WTC11 (cell line): ENCODE data around the gene NOL7. TPM values are rescaled to one million over a fixed set of nuclear protein-coding genes. Genes with fewer than 3 reads are reported as not detected.

Experiments
- ATAC-seq: fragments of 200-7000 bp; cut with Tn5 transposase; 2 replicates; pipeline ENCODE4 v1.10.0; 2021; ENCODE audit warnings: mild to moderate bottlenecking, moderate library complexity
- CTCF ChIA-PET: fragments of 300-600 bp; sonication (Branson Sonifier 250); formaldehyde crosslinking; loops from one replicate; lab custom pipeline; 2021; ENCODE audit warnings: antibody characterized with exemption; lab: Charles Lee
- POLR2A ChIA-PET: fragments of 350-600 bp; sonication (Branson Sonifier 250); formaldehyde crosslinking; loops from one replicate; lab custom pipeline; 2021; ENCODE audit warnings: antibody characterized with exemption; lab: Charles Lee
- DNase-seq: peaks from one replicate; pipeline ENCODE4 v3.0.0; 2021; ENCODE audit warnings: low spot score
- H3K27ac Mint-ChIP-seq: 2 replicates; pipeline ENCODE4 v1.8.0; 2021; ENCODE audit warnings: mixed read lengths
- H3K27me3 Mint-ChIP-seq: 2 replicates; pipeline ENCODE4 v1.8.0; 2021; ENCODE audit warnings: low read depth, mild to moderate bottlenecking, moderate library complexity, mixed read lengths
- H3K36me3 Mint-ChIP-seq: 2 replicates; pipeline ENCODE4 v1.8.0; 2021; ENCODE audit warnings: mixed read lengths
- H3K4me1 Mint-ChIP-seq: 2 replicates; pipeline ENCODE4 v1.8.0; 2022; ENCODE audit warnings: mixed read lengths
- H3K4me3 Mint-ChIP-seq: 2 replicates; pipeline ENCODE4 v1.8.0; 2021; ENCODE audit warnings: mild to moderate bottlenecking, moderate library complexity, mixed read lengths
- H3K9me3 Mint-ChIP-seq: 2 replicates; pipeline ENCODE4 v1.8.0; 2021; ENCODE audit warnings: mixed read lengths
- ELF4 ChIP-seq: sonication (generic); formaldehyde crosslinking; IDR thresholded peaks from 2 replicates; pipeline ENCODE4 v1.8.1; 2022; ENCODE audit warnings: low read depth, mild to moderate bottlenecking, moderate library complexity, missing genetic modification reagents
- EMX1 ChIP-seq: fragments of 250-450 bp; sonication (Bioruptor Pico); IDR thresholded peaks from 2 replicates; pipeline ENCODE4 v1.8.0; 2021; ENCODE audit warnings: mild to moderate bottlenecking
- FOXP1 ChIP-seq: sonication (generic); formaldehyde crosslinking; IDR thresholded peaks from 2 replicates; pipeline ENCODE4 v1.8.0; 2022; ENCODE audit warnings: missing genetic modification reagents, mild to moderate bottlenecking, moderate library complexity, borderline replicate concordance
- GRHL2 ChIP-seq: fragments of 250-450 bp; sonication (Bioruptor Pico); IDR thresholded peaks from 2 replicates; pipeline ENCODE4 v1.8.0; 2022; ENCODE audit warnings: mild to moderate bottlenecking, moderate library complexity; ENCODE audit not compliant: insufficient replicate concordance, severe bottlenecking
- GTF2I ChIP-seq: fragments of 250-450 bp; sonication (Bioruptor Pico); conservative IDR thresholded peaks from 2 replicates; pipeline ENCODE4 v1.4.0; 2021; ENCODE audit warnings: mild to moderate bottlenecking
- HMGA2 ChIP-seq: fragments of 250-450 bp; sonication (Bioruptor Pico); IDR thresholded peaks from 2 replicates; pipeline ENCODE4 v1.4.0; 2021; ENCODE audit warnings: mild to moderate bottlenecking, moderate library complexity
- IRF2 ChIP-seq: sonication (generic); formaldehyde crosslinking; IDR thresholded peaks from 2 replicates; pipeline ENCODE4 v1.8.0; 2022; ENCODE audit warnings: low read depth, missing genetic modification reagents, borderline replicate concordance
- JUN ChIP-seq: sonication (generic); formaldehyde crosslinking; IDR thresholded peaks from 2 replicates; pipeline ENCODE4 v1.8.0; 2023; ENCODE audit warnings: mild to moderate bottlenecking, missing genetic modification reagents
- NR2C2 ChIP-seq: sonication (generic); formaldehyde crosslinking; IDR thresholded peaks from 2 replicates; pipeline ENCODE4 v1.8.0; 2022; ENCODE audit warnings: mild to moderate bottlenecking, missing genetic modification reagents
- OVOL2 ChIP-seq: fragments of 250-450 bp; sonication (Bioruptor Pico); IDR thresholded peaks from 2 replicates; pipeline ENCODE4 v1.9.0; 2021; ENCODE audit warnings: mild to moderate bottlenecking, borderline replicate concordance
- SP1 ChIP-seq: sonication (generic); formaldehyde crosslinking; conservative IDR thresholded peaks from 2 replicates; pipeline ENCODE4 v1.8.1; 2022; ENCODE audit warnings: missing genetic modification reagents
- TCF7 ChIP-seq: sonication (generic); formaldehyde crosslinking; IDR thresholded peaks from 2 replicates; pipeline ENCODE4 v1.8.0; 2022; ENCODE audit warnings: mild to moderate bottlenecking, low read depth, missing genetic modification reagents, moderate library complexity
- ZNF232 ChIP-seq: sonication (generic); formaldehyde crosslinking; IDR thresholded peaks from 2 replicates; pipeline ENCODE4 v1.8.0; 2022; ENCODE audit warnings: mild to moderate bottlenecking, missing genetic modification reagents
- total RNA-seq: library from RNA; stranded (reverse); gene quantifications from 3 replicates; pipeline ENCODE4 v1.2.3, GENCODE V29; 2021
- TF ChIP-seq, protein P1 (sequence below): sonication (generic); formaldehyde crosslinking; IDR thresholded peaks from 2 replicates; pipeline ENCODE4 v1.8.0; 2023; ENCODE audit warnings: missing genetic modification reagents, mild to moderate bottlenecking, borderline replicate concordance
- TF ChIP-seq, protein P2 (sequence below): fragments of 250-450 bp; sonication (Bioruptor Pico); IDR thresholded peaks from 2 replicates; pipeline ENCODE4 v1.9.0; 2021; ENCODE audit warnings: mild to moderate bottlenecking, borderline replicate concordance
- TF ChIP-seq, protein P3 (sequence below): sonication (generic); formaldehyde crosslinking; IDR thresholded peaks from 2 replicates; pipeline ENCODE4 v1.8.0; 2022; ENCODE audit warnings: mild to moderate bottlenecking, missing genetic modification reagents
- TF ChIP-seq, protein P4 (sequence below): sonication (generic); formaldehyde crosslinking; IDR thresholded peaks from 2 replicates; pipeline ENCODE4 v1.8.1; 2023; ENCODE audit warnings: mild to moderate bottlenecking, missing genetic modification reagents, borderline replicate concordance
- TF ChIP-seq, protein P5 (sequence below): sonication (generic); formaldehyde crosslinking; IDR thresholded peaks from 2 replicates; pipeline ENCODE4 v1.8.1; 2023; ENCODE audit warnings: mild to moderate bottlenecking, missing genetic modification reagents

The NOL7 gene
- total RNA-seq, 1 experiment from 2014 or later, result 76.1 TPM

DNA sequence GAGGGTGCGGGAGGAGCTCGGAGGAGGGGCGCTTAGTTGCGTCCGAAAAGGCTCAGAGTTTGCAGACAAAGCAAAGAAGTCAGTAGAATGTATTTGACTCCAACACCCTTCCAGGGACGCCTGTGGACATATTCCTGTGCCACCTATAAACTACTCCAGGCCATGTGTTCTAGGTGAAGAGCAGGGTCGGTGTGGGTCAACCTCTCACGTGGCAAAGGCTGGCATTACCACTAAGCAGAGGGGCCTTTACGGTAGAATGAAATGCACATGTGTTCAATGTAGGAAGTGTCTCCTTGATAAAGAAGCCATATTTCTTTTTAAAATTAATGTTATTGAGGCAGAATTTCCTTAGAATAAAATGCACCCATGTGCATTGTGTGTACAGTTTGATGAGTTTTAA lies 25.3 kb upstream of the NOL7 start:
- Mint-ChIP-seq H3K36me3 (peaks cover 13% of the 10 kb centered on the region), H3K27me3 (no peaks in the 10 kb centered on the region), H3K4me1 (no peaks in the 10 kb centered on the region), H3K4me3 (no peak overlapping the region), H3K9me3 (no peaks in the 10 kb centered on the region), H3K27ac (no peak overlapping the region)
- ATAC-seq (no peak), DNase-seq (no peak)
- TF ChIP-seq, protein P1, sequence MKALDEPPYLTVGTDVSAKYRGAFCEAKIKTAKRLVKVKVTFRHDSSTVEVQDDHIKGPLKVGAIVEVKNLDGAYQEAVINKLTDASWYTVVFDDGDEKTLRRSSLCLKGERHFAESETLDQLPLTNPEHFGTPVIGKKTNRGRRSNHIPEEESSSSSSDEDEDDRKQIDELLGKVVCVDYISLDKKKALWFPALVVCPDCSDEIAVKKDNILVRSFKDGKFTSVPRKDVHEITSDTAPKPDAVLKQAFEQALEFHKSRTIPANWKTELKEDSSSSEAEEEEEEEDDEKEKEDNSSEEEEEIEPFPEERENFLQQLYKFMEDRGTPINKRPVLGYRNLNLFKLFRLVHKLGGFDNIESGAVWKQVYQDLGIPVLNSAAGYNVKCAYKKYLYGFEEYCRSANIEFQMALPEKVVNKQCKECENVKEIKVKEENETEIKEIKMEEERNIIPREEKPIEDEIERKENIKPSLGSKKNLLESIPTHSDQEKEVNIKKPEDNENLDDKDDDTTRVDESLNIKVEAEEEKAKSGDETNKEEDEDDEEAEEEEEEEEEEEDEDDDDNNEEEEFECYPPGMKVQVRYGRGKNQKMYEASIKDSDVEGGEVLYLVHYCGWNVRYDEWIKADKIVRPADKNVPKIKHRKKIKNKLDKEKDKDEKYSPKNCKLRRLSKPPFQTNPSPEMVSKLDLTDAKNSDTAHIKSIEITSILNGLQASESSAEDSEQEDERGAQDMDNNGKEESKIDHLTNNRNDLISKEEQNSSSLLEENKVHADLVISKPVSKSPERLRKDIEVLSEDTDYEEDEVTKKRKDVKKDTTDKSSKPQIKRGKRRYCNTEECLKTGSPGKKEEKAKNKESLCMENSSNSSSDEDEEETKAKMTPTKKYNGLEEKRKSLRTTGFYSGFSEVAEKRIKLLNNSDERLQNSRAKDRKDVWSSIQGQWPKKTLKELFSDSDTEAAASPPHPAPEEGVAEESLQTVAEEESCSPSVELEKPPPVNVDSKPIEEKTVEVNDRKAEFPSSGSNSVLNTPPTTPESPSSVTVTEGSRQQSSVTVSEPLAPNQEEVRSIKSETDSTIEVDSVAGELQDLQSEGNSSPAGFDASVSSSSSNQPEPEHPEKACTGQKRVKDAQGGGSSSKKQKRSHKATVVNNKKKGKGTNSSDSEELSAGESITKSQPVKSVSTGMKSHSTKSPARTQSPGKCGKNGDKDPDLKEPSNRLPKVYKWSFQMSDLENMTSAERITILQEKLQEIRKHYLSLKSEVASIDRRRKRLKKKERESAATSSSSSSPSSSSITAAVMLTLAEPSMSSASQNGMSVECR, result no peak
- TF ChIP-seq FOXP1 (CRISPR knock-in tag) (no peak), GRHL2 (no peak), NR2C2 (no peak), HMGA2 (CRISPR knock-in tag) (no peak), SP1 (CRISPR knock-in tag) (no peak), ZNF232 (CRISPR knock-in tag) (no peak), ELF4 (no peak), EMX1 (CRISPR knock-in tag) (no peak), GTF2I (CRISPR knock-in tag) (no peak), OVOL2 (CRISPR knock-in tag) (no peak), TCF7 (CRISPR knock-in tag) (no peak), JUN (CRISPR knock-in tag) (no peak), IRF2 (CRISPR knock-in tag) (no peak)
- TF ChIP-seq, protein P2, sequence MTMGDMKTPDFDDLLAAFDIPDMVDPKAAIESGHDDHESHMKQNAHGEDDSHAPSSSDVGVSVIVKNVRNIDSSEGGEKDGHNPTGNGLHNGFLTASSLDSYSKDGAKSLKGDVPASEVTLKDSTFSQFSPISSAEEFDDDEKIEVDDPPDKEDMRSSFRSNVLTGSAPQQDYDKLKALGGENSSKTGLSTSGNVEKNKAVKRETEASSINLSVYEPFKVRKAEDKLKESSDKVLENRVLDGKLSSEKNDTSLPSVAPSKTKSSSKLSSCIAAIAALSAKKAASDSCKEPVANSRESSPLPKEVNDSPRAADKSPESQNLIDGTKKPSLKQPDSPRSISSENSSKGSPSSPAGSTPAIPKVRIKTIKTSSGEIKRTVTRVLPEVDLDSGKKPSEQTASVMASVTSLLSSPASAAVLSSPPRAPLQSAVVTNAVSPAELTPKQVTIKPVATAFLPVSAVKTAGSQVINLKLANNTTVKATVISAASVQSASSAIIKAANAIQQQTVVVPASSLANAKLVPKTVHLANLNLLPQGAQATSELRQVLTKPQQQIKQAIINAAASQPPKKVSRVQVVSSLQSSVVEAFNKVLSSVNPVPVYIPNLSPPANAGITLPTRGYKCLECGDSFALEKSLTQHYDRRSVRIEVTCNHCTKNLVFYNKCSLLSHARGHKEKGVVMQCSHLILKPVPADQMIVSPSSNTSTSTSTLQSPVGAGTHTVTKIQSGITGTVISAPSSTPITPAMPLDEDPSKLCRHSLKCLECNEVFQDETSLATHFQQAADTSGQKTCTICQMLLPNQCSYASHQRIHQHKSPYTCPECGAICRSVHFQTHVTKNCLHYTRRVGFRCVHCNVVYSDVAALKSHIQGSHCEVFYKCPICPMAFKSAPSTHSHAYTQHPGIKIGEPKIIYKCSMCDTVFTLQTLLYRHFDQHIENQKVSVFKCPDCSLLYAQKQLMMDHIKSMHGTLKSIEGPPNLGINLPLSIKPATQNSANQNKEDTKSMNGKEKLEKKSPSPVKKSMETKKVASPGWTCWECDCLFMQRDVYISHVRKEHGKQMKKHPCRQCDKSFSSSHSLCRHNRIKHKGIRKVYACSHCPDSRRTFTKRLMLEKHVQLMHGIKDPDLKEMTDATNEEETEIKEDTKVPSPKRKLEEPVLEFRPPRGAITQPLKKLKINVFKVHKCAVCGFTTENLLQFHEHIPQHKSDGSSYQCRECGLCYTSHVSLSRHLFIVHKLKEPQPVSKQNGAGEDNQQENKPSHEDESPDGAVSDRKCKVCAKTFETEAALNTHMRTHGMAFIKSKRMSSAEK (CRISPR knock-in tag), result no peak
- TF ChIP-seq, protein P3, sequence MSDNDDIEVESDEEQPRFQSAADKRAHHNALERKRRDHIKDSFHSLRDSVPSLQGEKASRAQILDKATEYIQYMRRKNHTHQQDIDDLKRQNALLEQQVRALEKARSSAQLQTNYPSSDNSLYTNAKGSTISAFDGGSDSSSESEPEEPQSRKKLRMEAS (CRISPR knock-in tag), result no peak
- TF ChIP-seq, protein P4, sequence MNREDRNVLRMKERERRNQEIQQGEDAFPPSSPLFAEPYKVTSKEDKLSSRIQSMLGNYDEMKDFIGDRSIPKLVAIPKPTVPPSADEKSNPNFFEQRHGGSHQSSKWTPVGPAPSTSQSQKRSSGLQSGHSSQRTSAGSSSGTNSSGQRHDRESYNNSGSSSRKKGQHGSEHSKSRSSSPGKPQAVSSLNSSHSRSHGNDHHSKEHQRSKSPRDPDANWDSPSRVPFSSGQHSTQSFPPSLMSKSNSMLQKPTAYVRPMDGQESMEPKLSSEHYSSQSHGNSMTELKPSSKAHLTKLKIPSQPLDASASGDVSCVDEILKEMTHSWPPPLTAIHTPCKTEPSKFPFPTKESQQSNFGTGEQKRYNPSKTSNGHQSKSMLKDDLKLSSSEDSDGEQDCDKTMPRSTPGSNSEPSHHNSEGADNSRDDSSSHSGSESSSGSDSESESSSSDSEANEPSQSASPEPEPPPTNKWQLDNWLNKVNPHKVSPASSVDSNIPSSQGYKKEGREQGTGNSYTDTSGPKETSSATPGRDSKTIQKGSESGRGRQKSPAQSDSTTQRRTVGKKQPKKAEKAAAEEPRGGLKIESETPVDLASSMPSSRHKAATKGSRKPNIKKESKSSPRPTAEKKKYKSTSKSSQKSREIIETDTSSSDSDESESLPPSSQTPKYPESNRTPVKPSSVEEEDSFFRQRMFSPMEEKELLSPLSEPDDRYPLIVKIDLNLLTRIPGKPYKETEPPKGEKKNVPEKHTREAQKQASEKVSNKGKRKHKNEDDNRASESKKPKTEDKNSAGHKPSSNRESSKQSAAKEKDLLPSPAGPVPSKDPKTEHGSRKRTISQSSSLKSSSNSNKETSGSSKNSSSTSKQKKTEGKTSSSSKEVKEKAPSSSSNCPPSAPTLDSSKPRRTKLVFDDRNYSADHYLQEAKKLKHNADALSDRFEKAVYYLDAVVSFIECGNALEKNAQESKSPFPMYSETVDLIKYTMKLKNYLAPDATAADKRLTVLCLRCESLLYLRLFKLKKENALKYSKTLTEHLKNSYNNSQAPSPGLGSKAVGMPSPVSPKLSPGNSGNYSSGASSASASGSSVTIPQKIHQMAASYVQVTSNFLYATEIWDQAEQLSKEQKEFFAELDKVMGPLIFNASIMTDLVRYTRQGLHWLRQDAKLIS (CRISPR knock-in tag), result no peak
- TF ChIP-seq, protein P5, sequence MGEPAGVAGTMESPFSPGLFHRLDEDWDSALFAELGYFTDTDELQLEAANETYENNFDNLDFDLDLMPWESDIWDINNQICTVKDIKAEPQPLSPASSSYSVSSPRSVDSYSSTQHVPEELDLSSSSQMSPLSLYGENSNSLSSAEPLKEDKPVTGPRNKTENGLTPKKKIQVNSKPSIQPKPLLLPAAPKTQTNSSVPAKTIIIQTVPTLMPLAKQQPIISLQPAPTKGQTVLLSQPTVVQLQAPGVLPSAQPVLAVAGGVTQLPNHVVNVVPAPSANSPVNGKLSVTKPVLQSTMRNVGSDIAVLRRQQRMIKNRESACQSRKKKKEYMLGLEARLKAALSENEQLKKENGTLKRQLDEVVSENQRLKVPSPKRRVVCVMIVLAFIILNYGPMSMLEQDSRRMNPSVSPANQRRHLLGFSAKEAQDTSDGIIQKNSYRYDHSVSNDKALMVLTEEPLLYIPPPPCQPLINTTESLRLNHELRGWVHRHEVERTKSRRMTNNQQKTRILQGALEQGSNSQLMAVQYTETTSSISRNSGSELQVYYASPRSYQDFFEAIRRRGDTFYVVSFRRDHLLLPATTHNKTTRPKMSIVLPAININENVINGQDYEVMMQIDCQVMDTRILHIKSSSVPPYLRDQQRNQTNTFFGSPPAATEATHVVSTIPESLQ, result no peak
- ChIA-PET POLR2A (no interaction called here), CTCF (interaction anchor here (1.2 to 1.7 kb wide), 2 partner anchors 15 to 25 kb away, joined by 3 to 10 read pairs; partner anchors contain the start of genes NOL7 and SIRT5)
